ENCODE results near the gene ZNF484. TPM values are rescaled to one million over a fixed set of nuclear protein-coding genes. Genes with fewer than 3 reads are reported as not detected.
"Not testable (repeated sequence)": the region's sequence is repeated elsewhere in the genome, so short reads cannot be mapped to it uniquely, and the experiment has no call there.

The ZNF484 gene
- polyA plus RNA-seq (ENCODE audit: insufficient read length in 4 of 4): 1 to 10 TPM; 8.6 to 9.9 (median 9.4) TPM

- DNase-seq (ENCODE audit: low read depth in 4 of 4, low spot score in 3 of 4): peak; percentile 96 to 98 (median 97)
Measured at GRCh38 chr9:92877531-92878430, at the start of gene ZNF484. Gene ZNF484 (minus strand): TSS chr9:92878038. CDS start chr9:92875029, 3,009 bp downstream.

GRCh38 chr9:92920437-92920836 lies 42.6 kb upstream of the ZNF484 start:
- no peak for DNase-seq (ENCODE audit: low read depth in 4 of 4, low spot score in 3 of 4)

GRCh38 chr9:92917176-92917800 lies 39.5 kb upstream of the ZNF484 start:
- no peak for DNase-seq (ENCODE audit: low read depth in 4 of 4, low spot score in 3 of 4)

GRCh38 chr9:92911511-92912475 lies 34.0 kb upstream of the ZNF484 start:
- DNase-seq (ENCODE audit: low read depth in 4 of 4, low spot score in 3 of 4): no peak

- DNase-seq (ENCODE audit: low read depth in 4 of 4, low spot score in 3 of 4): not testable (repeated sequence)
Measured at GRCh38 chr9:92905137-92905536, 27.3 kb upstream of the ZNF484 start.

GRCh38 chr9:92897323-92897722 lies 19.5 kb upstream of the ZNF484 start:
- no peak for DNase-seq (ENCODE audit: low read depth in 4 of 4, low spot score in 3 of 4)

GRCh38 chr9:92895812-92896436 lies 18.1 kb upstream of the ZNF484 start:
- no peak for DNase-seq (ENCODE audit: low read depth in 4 of 4, low spot score in 3 of 4)

- no peak for DNase-seq (ENCODE audit: low read depth in 4 of 4, low spot score in 3 of 4)
Measured at GRCh38 chr9:92894711-92895362, 17.0 kb upstream of the ZNF484 start.

- DNase-seq (ENCODE audit: low read depth in 4 of 4, low spot score in 3 of 4): not testable (repeated sequence)
Measured at GRCh38 chr9:92893916-92894610, 16.2 kb upstream of the ZNF484 start.

GRCh38 chr9:92892276-92892675 lies 14.4 kb upstream of the ZNF484 start:
- not testable (repeated sequence) for DNase-seq (ENCODE audit: low read depth in 4 of 4, low spot score in 3 of 4)

- no peak for DNase-seq (ENCODE audit: low read depth in 4 of 4, low spot score in 3 of 4)
Measured at GRCh38 chr9:92890761-92891160, 12.9 kb upstream of the ZNF484 start.

- peak in 1 of 4 donors; percentile 14 for DNase-seq (ENCODE audit: low read depth in 4 of 4, low spot score in 3 of 4)
Measured at GRCh38 chr9:92887880-92888338, 10.1 kb upstream of the ZNF484 start.

GRCh38 chr9:92886846-92887610 lies 9.2 kb upstream of the ZNF484 start:
- DNase-seq (ENCODE audit: low read depth in 4 of 4, low spot score in 3 of 4): not testable (repeated sequence)

GRCh38 chr9:92883666-92884405 lies 6.0 kb upstream of the ZNF484 start:
- DNase-seq (ENCODE audit: low read depth in 4 of 4, low spot score in 3 of 4): not testable (repeated sequence)

- DNase-seq (ENCODE audit: low read depth in 4 of 4, low spot score in 3 of 4): no peak
Measured at GRCh38 chr9:92882276-92882675, 4.4 kb upstream of the ZNF484 start.

GRCh38 chr9:92875373-92875772 lies 2.5 kb downstream of the ZNF484 start:
- DNase-seq (ENCODE audit: low read depth in 4 of 4, low spot score in 3 of 4): no peak

- DNase-seq (ENCODE audit: low read depth in 4 of 4, low spot score in 3 of 4): no peak
Measured at GRCh38 chr9:92870289-92870688, 7.5 kb downstream of the ZNF484 start.
